ENCODE results near the gene DRAM1. TPM values are rescaled to one million over a fixed set of nuclear protein-coding genes. Genes with fewer than 3 reads are reported as not detected.

DRAM1 gene
- total and polyA plus RNA-seq, 9 of the 15 experiments (the other 6 are each of a cell fraction or from before 2014, with no cell fraction given): 1.4 to 4.3 (median 2.7) TPM

DNA sequence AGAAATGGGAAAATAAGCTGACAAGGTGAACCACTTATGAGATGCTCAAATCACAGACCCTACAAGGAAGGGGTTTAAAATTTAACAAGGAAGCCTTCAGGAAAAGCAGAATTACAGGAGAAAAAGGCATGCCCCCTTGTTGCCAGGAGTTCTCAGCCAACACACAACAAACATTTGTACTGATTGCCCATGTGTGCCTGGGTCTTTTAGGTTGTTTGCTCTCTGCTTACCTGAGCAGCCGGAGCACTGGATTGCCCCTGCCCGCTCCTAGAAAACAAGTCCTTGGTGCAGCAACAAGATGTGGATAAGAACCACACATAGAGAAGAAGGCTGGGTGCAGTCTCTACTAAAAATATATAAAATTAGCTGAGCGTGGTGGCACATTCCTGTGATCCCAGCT, 3.4 kb downstream of the DRAM1 start:
- no peaks in the 10 kb centered on the region for H3K36me3 ChIP-seq (ENCODE audit: control insufficient read depth, insufficient read depth, low read length)
- ATAC-seq (no peak), DNase-seq (ENCODE audit: extremely low read depth in 1 of 4, low spot score in 3 of 4) (no peak), FAIRE-seq (no peak)
- no peaks in the 10 kb centered on the region for H3K27me3 ChIP-seq (ENCODE audit: control insufficient read depth in 2 of 2, insufficient read depth in 2 of 2, low read length in 2 of 2)
- H3K4me3 ChIP-seq: no peak overlapping the region
- WGBS (ENCODE audit: insufficient coverage, low coverage, missing lambda C conversion rate): 82% methylated on average over 3 of the region's 3 CpGs
- no peaks in the 10 kb centered on the region for H3K9me1 ChIP-seq (ENCODE audit: control insufficient read depth, insufficient read depth, low read length)
- in situ Hi-C loops (cut with MboI) (no loop called here), intact Hi-C loops (cut with micrococcal nuclease) (no loop called here)
- ChIA-PET POLR2A (interaction anchor here (0.7 to 1.4 kb wide), 3 partner anchors 8 to 350 kb away, joined by 3 to 4 read pairs (median 3); no protein-coding TSS in a partner anchor), CTCF (ENCODE audit: low intra/inter-chr PET ratio) (no interaction called here)
- no peaks in the 10 kb centered on the region for H3K9me3 ChIP-seq (replicated peaks; ENCODE audit: control insufficient read depth, insufficient read depth, low read depth, low read length)
- H4K20me1 ChIP-seq (replicated peaks; ENCODE audit: control insufficient read depth, insufficient read depth, low read length): no peaks in the 10 kb centered on the region
- H3K79me2 ChIP-seq (ENCODE audit: control insufficient read depth, insufficient read depth, low read length): no peaks in the 10 kb centered on the region
- no peak overlapping the region for H3K4me2 ChIP-seq (ENCODE audit: insufficient read depth, low read length)
- H3K9ac ChIP-seq (ENCODE audit: insufficient read depth in 1 of 2, low read depth in 2 of 2, low read length in 2 of 2): no peak overlapping the region
- no peak overlapping the region for H3K27ac ChIP-seq (ENCODE audit: extremely low read depth, low read depth, low read length)
- H2AFZ ChIP-seq (ENCODE audit: low read depth, low read length): no peak overlapping the region
- no peak for TF ChIP-seq CBFA2T3 (IDR thresholded peaks at IDR 0.05)
- peaks cover 7 to 17% of the 10 kb centered on the region in 2 experiments; a peak in 4 of 5 replicates for H3K4me1 ChIP-seq (replicated peaks in 1 of 2; ENCODE audit: control insufficient read depth in 2 of 2, insufficient read depth in 2 of 2, low read length in 2 of 2)
- BruUV-seq (replicated peaks): TSS peak; percentile 24

DNA sequence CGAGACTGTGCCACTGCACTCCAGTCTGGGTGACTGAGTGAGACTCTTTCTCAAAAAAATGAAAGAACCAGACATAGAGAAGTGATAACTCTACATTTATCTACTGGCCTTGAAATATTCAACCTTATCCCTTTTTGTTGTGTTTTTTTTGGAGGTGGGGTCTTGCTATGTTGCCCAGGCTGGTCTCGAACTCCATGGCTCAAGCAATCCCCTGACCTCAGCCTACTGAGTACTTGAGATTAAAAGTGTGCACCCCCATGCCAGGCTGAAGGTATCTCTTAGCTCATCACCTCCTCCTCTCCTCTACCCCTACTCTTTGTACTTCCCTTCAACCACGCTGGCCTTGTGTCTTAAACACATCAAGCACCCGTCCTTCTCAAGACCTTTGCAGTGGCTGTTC, 3.8 kb downstream of the DRAM1 start:
- no peak overlapping the region for H3K27ac ChIP-seq (ENCODE audit: extremely low read depth, low read depth, low read length)
- ATAC-seq (no peak), DNase-seq (ENCODE audit: extremely low read depth in 1 of 4, low spot score in 3 of 4) (no peak), FAIRE-seq (no peak)
- H3K9me3 ChIP-seq (replicated peaks; ENCODE audit: control insufficient read depth, insufficient read depth, low read depth, low read length): no peaks in the 10 kb centered on the region
- no peaks in the 10 kb centered on the region for H4K20me1 ChIP-seq (replicated peaks; ENCODE audit: control insufficient read depth, insufficient read depth, low read length)
- H3K9me1 ChIP-seq (ENCODE audit: control insufficient read depth, insufficient read depth, low read length): no peaks in the 10 kb centered on the region
- TF ChIP-seq ZNF766 (CRISPR knock-in tag; conservative IDR thresholded peaks at IDR 0.05) (no peak), ZNF121 (CRISPR knock-in tag; conservative IDR thresholded peaks at IDR 0.05) (peak; percentile 84), RBM25 (IDR thresholded peaks at IDR 0.05; ENCODE audit: low read depth, low read length, severe bottlenecking) (peak; percentile 42)
- BruUV-seq (replicated peaks): no TSS peak
- H3K27me3 ChIP-seq (ENCODE audit: control insufficient read depth in 2 of 2, insufficient read depth in 2 of 2, low read length in 2 of 2): no peaks in the 10 kb centered on the region
- in situ Hi-C loops (cut with MboI): no loop called here
- H3K4me1 ChIP-seq (replicated peaks in 1 of 2; ENCODE audit: control insufficient read depth in 2 of 2, insufficient read depth in 2 of 2, low read length in 2 of 2): peaks cover 6 to 17% of the 10 kb centered on the region in 2 experiments; a peak in 4 of 5 replicates
- H3K9ac ChIP-seq (ENCODE audit: insufficient read depth in 1 of 2, low read depth in 2 of 2, low read length in 2 of 2): no peak overlapping the region
- intact Hi-C loops (cut with micrococcal nuclease): no loop called here
- no peak overlapping the region for H2AFZ ChIP-seq (ENCODE audit: low read depth, low read length)
- no peaks in the 10 kb centered on the region for H3K36me3 ChIP-seq (ENCODE audit: control insufficient read depth, insufficient read depth, low read length)
- no peak overlapping the region for H3K4me3 ChIP-seq
- ChIA-PET CTCF (ENCODE audit: low intra/inter-chr PET ratio) (no interaction called here), POLR2A (interaction anchor here (1.4 kb wide), 1 partner anchor 10 kb away, joined by 3 read pairs; no protein-coding TSS in a partner anchor)
- H3K4me2 ChIP-seq (ENCODE audit: insufficient read depth, low read length): no peak overlapping the region
- WGBS (ENCODE audit: insufficient coverage, low coverage, missing lambda C conversion rate): 83% methylated on average over 4 of the region's 4 CpGs
- no peaks in the 10 kb centered on the region for H3K79me2 ChIP-seq (ENCODE audit: control insufficient read depth, insufficient read depth, low read length)

Data from K562 (cell line).